GM18861 (cell line): Measurements from ENCODE around the gene GPC1.

ENCODE experiments used
- ATAC-seq: cut with Tn5 transposase; IDR thresholded peaks from one replicate; pipeline ENCODE4 v1.9.1; 2021; ENCODE audit not compliant: unreplicated experiment

GPC1 gene

DNA sequence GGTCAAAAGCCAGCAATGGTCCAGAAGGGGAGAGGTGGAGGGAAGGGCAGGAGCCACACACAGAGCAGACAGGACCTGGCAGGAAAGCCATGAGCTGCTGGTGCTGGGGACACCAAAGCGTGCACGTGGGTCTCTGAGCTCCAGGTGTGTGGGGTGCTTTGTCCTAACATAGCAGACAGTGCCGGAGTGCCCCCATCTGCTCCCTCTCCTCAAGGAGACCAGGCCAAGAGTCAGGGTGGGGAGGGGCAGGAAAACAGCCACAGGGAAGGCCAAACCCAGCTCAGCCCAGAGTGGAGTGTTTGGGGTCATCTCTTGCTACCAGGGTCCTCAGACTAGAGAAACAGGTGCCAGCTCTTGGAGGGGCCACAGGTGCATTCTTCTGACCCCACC lies 4.2 kb upstream of the GPC1 start:
- ATAC-seq, result no peak

DNA sequence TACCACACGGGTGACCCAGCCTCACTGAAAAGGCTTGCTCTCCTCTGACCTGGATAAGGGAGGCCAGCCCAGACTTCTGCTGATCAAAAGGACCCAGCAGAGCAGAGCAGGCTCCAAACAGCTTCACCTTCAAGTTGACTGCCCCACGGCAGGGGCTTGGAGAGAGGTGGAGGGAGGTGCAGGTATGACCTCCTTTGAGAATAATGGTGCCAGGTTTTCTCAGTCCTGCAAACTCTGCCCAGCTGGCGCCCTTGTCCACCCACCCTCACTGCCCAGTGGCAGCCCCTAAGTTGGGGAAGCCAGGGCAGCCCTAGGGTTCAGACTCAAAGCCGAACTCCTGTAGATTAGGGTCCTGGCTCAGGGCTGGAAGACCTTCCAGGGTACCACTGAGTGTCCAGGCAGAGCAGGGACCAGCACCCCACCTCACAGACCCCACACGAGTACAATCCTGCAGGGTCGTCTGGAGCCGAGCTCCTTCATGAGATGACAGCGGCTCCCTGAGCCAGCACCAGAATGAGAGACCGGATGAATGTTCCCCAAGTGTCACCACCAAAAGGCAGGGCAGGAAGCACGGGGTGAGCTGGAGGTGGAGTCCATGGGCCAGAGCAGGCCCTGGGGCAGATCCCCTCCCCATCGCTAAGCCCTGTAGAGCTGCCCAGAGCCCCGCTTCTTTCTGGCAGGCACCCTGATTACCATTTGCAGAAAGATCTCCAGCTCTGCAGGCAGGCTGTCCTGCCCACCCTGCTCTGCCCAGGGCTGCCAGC lies 3.6 kb upstream of the GPC1 start:
- ATAC-seq, result no peak

DNA sequence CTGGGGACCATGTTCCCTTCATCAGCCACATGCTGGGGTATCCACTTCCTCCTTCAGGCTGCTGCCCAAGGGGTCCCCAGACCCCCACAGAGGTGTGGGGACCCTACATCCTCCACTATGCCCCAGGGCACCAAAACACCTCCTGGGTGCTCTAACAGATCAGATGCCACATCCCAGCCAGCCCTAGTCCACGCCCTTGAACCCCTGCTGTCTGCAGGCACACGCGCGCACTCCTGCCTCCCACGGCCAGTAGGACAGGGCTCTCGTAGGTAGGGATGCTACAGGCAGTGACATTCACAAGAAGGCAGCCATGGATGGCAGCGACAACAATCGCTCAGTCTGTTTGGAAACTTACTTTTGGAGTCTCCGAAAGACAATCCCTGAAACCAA lies 3.0 kb upstream of the GPC1 start:
- ATAC-seq, result no peak

DNA sequence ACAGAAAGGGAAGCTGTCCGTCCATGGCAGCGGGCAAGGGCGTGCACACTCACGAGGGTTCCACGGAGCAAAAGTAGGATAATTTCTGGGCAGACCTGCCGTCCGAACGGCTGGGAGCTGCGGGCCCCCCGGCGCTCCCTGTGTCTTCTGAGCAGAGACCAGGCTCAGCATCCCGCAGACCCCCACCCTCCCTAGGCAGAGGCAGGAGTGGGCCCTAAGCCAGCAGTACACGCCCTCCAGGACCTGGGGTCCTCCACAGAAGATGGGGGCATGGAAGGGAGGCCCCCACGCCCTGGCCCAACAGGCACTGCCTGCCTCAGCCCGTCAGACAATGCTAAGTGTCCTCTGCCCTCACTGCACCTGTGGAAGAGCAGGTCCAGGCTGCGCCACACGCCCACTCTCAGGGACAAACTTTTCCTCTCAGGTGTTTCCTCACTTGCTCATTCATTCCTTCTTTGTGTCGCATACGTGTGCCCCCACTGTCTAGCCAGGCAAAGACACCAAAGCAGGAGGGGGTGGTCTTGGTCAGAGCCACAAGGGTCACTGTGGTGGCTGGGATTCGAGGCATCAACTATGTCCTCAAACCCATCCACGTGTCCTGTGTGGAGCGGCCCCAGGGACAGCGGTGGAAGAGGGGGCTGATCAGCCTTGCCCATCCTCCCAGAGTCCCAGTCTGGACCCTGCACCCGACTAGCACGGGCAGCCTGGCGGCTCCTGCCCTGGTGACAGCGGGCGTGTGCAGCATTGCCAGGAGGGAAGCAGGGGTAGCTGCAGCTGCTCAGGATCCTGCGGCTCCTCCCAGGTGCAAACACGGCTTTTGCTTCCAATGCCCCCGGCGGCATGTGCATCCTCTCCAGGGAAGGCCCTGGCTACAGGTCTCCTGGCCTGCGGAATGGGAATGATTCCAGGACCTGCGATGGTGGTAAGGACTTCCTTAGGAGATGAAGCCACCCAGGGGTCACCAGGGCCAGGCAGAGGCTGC lies 2.4 kb upstream of the GPC1 start:
- ATAC-seq, result no peak

DNA sequence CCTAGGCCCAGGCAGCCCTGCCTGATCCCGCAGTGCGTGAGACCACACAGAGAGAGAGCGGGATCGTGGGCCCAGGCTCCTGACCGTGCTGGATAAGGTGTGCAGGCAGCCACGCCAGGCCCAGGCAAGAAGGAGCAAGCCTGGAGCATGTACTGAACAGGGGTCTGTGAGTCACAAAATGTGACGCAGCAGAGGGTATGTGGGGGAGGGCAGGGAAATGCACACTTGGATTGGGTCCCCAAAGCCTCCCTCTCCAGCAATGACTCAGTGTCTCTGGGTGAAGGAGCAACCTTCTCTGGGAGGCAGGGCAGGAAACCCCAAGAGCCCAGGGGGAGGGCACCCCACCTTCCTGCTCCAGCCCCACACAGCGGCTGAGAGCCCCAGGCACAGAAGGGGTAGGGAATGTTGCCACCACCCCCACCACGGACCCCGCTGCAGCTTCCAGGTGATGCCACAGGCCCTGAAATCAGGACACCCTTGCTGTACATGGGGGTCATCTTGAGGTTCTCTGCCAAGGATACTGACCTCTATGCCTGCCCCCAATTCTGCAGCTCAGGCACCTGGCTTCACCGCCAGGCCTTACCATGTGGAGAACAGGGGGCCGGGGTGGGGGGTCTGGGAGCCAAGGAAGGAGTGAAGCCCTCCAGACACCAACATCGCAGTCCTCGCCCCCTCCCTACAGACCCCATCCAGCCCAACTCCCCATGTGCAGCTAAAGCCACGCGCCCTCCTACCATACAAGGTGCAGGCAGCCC lies 1.3 kb upstream of the GPC1 start:
- no peak for ATAC-seq

DNA sequence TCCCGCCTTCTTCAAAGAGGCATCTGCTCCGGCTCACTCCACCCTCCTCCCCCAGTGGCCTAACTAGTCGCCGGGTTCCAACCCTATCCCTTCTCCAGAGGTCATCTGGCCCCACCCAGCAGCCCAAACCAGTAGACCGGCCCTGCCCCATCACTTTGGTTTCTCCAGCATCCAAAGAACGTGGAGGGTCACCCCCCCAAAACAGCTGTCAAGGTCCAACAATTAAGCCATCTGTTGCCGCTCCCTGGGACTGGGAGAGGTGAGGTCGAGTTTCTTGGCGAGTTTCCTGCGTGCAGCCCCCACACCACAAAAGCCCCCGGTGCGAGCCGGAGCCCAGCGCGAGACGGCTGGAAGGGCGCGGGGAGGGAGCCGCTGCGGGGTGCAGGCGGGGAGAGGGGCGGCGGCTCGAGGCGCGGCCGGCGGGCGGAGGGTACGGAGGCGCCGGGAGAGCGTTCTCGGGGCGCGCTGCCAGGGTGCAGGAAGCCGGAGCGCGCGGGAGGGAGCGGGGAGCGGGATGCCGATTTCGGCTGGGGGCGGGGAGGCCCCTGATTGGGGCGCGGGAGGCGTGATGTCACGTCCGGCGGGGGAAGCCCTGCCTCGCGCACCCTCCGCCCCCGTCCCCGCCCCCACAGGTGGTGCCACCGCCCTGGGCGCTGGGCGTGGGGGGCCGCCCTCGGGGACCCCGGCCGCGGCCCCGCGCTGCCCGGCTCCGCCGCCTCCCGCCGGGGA lies 571 bp upstream of the GPC1 start:
- ATAC-seq, result no peak

DNA sequence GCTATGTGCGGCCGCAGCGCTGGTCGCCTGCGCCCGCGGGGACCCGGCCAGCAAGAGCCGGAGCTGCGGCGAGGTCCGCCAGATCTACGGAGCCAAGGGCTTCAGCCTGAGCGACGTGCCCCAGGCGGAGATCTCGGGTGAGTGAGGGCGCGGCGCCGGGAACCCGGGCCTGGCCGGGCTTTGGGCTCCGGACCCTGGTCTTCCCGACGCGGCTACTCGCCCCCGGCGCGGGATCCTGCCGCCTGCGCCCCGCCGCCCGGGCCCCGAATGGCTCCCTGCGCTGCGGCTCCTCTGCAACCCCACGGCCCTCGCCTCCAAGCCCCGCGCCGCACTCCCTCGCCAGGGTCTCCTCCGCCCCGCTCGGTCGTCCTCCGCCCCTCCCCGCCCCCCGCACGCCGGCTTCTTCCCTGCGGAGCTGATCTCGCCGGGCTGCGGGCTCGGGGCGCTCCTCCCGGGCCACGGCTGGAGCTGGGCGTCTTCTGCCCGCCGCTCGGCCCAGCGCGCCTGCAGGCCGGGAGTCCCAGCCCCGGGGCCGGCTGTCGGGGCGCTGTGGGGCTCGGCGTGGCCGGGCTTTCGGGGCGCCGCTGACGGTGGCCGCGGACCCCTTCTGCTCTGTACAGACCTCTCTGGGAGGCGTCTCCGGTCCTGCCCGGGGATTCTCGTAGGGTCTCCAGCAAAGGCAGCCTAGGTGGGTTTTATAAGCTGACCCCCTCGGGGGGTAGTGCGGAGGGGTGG lies 652 bp downstream of the GPC1 start:
- no peak for ATAC-seq

DNA sequence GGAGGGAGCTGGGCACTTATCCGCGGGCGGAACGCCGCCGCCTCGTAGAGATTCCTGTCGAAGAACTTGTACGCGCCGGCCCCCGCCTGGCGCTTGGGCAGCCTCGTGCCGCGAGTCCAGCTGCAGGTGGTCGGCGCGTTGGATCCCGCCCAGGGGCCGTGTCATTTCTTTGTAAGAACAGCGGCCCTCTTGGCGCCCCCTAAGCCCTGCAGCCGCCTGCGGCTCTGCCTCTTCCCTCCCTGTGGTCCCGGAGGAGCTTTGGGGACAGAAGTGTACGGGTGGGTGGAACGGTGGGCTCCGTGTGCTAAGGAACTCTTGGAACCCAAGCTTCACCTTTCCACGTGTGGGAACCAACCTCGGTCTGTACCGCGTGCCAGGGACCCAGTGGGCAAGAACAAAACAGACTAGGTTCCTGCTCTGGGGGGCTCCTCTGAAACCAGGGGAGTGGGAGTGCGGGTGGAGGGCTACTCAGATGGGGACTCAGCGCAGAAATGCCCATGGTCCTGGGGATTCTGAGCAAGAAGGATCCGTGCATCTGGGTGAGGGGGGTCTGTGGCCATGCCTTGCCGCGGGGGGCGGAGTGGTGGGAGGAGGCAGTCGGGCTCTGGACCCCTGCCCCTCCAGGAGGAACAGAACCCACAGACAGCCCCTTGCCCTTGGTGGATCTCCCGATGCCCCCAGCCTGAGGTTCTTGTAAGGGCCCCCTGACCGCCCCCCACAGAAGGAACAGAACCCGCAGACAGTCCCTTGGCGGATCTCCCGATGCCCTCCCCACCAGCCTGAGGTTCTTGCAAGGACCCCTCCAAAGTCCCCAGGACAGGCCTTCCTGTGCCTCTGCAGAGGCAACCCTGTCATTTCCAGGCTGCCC lies 1.5 kb downstream of the GPC1 start:
- ATAC-seq, result no peak

DNA sequence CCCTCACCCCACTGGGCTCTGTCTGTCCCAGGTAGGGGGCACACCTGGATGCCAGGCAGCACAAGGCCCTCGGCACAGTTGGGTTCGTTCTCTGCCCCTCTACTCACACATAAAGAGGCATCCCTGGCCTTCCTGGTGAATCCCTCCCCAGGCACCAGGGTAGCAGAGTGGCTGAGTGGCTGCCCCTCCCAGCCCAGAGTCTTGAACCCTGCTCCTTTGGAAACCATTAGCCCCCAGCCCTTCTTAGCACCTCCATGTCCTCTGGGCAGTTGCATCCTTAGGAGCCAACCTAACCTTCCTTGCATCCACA lies 2.0 kb downstream of the GPC1 start:
- no peak for ATAC-seq

DNA sequence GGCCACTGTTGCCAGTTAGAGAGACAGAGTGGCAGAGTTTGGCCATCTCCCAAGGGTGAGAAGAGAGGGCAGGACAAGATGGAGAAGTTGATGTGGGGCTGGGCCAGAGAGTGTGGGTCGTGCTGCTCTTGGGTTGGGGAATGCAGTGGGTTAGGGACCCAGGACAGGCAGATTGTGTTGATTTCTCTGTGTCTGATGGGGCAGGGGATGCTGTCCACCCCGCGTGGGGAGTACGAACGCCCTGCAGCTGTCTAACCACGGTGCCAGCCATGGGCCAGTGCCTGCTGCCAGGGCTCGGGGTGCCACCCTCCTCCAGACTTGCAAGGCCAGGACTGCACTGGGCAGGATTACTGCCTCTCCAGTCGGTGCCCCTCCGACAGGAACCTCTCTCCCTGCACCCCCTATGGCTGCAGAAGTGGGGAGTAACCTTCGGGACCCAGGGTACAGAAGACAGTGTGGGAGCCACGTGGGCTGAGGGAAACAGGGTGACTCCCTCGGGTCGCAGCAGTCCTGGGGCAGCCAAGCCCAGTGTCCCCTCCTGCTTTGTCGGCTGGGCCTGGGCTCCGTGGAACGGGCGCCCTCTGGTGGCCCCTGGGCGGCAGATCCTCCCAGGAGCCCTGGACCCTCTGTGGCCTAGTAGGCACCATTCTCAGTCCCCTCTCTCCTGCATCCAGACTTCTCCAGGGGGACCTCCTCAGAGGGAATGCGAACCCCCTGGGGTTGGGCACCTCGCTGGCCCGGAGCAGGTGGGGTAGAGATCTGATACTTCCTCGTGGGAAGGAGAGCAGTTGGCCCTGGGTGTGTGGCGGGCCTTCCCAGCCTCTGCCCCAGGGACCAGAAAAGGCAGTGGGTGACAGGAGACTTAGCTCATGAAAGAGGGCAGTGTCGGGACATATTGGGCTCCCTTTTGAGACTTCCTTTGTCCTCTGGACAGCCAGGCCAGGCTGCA lies 2.7 kb downstream of the GPC1 start:
- no peak for ATAC-seq

DNA sequence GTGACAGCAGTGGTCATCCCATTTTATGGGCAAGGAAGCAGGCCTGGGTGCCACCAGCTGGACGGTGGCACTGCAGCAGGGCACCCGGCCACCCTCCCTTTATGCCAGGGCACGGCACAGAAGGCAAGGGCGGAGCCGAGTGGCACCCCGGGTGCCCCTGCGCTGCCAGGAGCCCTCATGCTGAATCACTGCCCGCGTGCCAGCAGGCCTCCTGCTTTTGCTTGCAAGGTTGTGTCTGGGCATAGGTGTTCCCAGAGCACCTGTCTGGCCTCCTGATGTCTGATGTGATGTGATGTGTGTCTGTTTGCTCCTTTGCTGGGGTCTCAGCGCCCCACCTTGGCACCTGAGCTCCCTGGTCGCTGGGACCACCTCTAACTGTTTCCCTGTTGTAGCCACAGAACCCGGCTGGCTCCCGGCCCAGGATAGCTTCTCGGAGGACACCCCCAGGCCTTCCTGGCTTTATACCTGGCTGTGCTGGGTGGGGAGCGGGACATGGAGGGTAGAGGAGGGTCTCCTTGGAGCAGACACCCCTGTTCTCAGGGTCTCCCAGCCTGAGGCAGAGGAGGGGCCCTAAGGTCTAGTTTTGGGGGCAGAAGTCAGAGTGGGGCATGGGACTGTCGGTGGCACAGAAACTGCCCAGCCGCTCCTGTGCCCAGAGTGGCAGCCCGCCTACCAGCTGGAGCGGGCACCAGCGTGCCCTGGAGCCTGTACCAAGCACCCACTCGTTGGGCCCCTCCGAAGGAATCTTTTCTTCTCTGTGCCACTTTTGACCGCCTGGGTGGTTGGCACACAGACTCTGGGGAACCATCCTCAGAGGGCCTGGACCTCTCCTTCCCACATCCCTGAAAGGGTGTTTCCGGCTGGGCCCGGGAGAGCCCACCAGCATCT lies 3.6 kb downstream of the GPC1 start:
- ATAC-seq, result no peak

DNA sequence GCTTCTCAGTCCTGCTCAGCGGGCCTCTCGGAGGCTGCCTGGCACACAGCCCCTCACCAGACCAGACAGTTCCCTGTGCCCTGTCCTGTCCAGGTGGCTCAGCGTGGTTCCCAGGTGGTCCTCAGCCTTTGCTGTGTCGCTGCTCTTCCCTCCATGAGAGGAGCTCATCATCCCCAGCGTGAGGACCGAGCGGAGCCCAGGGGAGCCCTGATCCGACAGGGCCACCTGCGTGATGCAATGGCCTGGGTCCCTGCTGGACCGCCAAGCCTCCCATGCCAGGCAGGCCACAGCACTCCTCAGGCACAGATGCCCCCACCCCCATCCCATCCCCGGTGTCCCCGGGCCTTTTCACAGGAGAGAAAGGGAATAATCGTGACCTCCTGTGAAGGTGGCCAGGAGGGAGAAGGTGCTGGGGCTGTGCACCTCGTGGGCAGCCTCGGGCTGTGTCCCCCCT lies 4.3 kb downstream of the GPC1 start:
- ATAC-seq, result no peak

DNA sequence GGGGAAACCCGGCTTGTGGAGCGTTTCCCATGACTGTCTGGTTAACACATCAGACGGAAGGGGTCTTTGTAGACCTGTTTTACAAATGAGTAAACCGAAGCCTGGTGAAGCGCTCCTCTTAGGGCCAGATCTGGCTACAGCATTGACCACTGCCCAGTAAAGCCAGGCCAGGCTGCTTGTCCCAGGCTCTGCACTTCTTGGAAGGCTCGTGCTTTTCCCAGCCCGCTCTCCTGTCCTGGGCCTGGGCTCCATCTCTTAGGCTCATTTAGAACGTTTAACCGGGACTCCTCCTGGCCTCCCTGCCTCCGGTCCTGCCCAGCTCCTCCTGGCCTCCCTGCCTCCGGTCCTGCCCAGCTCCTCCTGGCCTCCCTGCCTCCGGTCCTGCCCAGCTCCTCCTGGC lies 4.8 kb downstream of the GPC1 start:
- ATAC-seq, result no peak

DNA sequence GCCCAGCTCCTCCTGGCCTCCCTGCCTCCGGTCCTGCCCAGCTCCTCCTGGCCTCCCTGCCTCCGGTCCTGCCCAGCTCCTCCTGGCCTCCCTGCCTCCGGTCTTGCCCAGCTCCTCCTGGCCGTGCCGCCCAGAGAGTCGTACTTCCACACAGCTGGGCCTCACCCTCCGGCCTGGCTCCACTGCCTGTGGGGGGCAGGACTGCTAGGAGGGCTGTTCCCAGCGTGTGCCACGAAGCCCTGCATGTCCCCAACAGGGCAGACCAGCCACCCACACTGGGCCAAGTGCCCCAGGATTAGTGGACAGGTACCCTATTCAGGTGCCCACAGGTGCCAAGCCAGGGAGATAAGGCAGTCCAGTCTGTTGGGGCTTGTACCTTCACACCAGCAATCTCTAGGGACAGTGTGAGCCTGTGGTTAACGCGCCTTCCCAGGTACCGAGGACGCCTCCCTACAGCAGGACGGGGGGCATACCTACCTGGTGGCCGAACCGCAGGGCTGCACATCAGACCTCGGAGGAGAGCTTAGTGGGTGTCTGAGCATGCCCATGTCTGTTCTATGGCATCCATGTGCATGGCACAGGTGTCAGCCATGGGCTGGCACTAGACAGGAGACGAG lies 5.3 kb downstream of the GPC1 start:
- ATAC-seq, result no peak

DNA sequence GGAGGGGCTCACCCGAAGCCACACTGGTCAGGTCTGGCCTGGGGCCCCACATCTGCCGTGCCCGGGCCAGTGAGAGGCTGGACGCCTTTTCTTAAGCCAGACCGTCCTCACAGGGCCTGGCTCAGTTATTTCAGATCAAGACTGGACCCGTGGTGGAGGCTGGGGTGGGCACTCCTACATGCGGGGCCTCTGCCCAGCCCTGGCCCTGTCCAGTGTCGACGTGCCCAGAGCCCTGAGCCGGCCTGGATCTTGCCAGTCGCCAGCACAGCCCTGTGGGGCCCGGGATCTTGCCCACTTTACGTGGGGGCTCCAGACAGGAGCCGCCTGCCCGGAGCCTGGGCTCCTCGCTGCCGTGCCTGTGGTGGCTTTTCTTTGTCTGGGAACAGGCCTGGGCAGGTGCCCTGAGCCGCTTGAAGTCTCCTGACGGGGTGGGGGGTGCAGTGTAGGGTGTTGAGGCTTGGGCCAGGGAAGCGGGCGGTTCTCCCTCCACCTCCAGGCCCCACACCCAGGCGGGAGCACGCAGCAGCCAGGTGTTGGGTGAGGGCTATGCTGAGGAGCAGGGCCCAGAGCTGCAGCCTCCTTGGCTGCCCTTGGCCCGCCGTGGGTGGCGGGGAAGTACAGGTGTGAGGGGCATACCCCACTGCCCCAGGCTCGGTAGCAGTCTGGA lies 6.0 kb downstream of the GPC1 start:
- no peak for ATAC-seq

DNA sequence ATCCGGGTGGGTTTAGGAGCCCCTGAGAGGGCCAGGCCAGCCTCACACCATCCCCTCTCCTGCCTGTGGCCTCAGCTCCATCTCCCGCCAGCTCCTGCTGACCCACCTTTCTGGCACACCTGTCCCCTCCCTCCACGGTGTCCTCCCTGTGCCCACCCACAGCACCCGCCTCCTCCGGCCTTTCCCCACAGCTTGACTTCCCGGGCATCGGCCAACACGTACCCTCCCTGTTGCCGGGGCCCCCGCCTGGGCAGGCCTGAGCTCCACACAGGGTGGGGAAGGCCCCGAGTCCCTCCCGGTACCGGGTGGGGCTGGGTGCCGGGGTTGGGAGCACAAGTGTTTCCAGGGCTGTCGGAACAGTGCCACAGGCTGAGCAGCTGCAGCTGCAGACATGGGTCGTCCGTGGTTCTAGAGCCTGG lies 6.5 kb downstream of the GPC1 start:
- no peak for ATAC-seq
